GM12891 (cell line): ENCODE data around the gene VAV2.
A peak's percentile ranks its signal among the peaks of the same experiment; 100 is the strongest.
"Not testable (repeated sequence)": the region's sequence is repeated elsewhere in the genome, so short reads cannot be mapped to it uniquely, and the experiment has no call there.

Source experiments
- DNase-seq: peaks from one replicate; pipeline ENCODE4 v3.0.0; 2011; ENCODE audit warnings: low spot score; ENCODE audit not compliant: insufficient read length
- FAIRE-seq: peaks from 2 replicates; lab custom pipeline; 2011; peaks lifted over from hg19 to GRCh38; lab: Jason Lieb, UNC
- PAX5 ChIP-seq: IDR thresholded peaks from 2 replicates; pipeline ENCODE4 v1.6.1; 2011; ENCODE audit warnings: low read length, moderate library complexity, mild to moderate bottlenecking; ENCODE audit not compliant: insufficient read depth, severe bottlenecking
- POLR2A ChIP-seq: IDR thresholded peaks from 2 replicates; pipeline ENCODE4 v1.6.1; 2011; ENCODE audit warnings: low read depth, low read length, control low read depth
- POLR2AphosphoS5 ChIP-seq: IDR thresholded peaks from 2 replicates; pipeline ENCODE4 v1.6.1; 2011; ENCODE audit warnings: low read depth, low read length, control low read depth
- POU2F2 ChIP-seq: IDR thresholded peaks from 2 replicates; pipeline ENCODE4 v1.6.1; 2011; ENCODE audit warnings: low read depth, mild to moderate bottlenecking, control low read depth, low read length, moderate library complexity
- SPI1 ChIP-seq: IDR thresholded peaks from 2 replicates; pipeline ENCODE4 v1.6.1; 2011; ENCODE audit warnings: low read depth, low read length, control low read depth
- TAF1 ChIP-seq: IDR thresholded peaks from 2 replicates; pipeline ENCODE4 v1.6.1; 2011; ENCODE audit warnings: low read depth, low read length, control low read depth

VAV2 gene

GRCh38 chr9:133754688-133755227 is 237.4 kb downstream of the VAV2 start:
- TF ChIP-seq POU2F2, result no peak
- TF ChIP-seq POLR2A, result no peak
- TF ChIP-seq POLR2AphosphoS5, result 0 out of 2 replicates have a peak, but pooled peaks have one; percentile 42
- FAIRE-seq, result no peak

GRCh38 chr9:133754187-133754586 is 237.9 kb downstream of the VAV2 start:
- no peak for FAIRE-seq
- TF ChIP-seq SPI1 (no peak), POLR2A (no peak), POLR2AphosphoS5 (no peak), POU2F2 (no peak), PAX5 (no peak), TAF1 (no peak)
- no peak for DNase-seq

More at GRCh38 chr9:133754688-133755227, 237.4 kb downstream of the VAV2 start:
- DNase-seq, result no peak

- no peak; the same call in 1 of the 2 replicates for TF ChIP-seq POLR2AphosphoS5
- no peak for TF ChIP-seq SPI1
- TF ChIP-seq TAF1, result no peak
- no peak for TF ChIP-seq POU2F2
- TF ChIP-seq PAX5, result no peak
- FAIRE-seq (no peak), DNase-seq (no peak)
Observed at GRCh38 chr9:133752739-133753446, 239.2 kb downstream of the VAV2 start.

GRCh38 chr9:133750982-133751649 is 241.0 kb downstream of the VAV2 start:
- no peak for FAIRE-seq
- no peak for DNase-seq

GRCh38 chr9:133747309-133747708 is 244.8 kb downstream of the VAV2 start:
- TF ChIP-seq POLR2A (no peak), PAX5 (no peak), POU2F2 (no peak), SPI1 (no peak), POLR2AphosphoS5 (no peak), TAF1 (no peak)
- DNase-seq, result no peak

More at GRCh38 chr9:133750982-133751649, 241.0 kb downstream of the VAV2 start:
- TF ChIP-seq PAX5, result no peak
- TF ChIP-seq POLR2AphosphoS5, result no peak; the same call in 1 of the 2 replicates
- no peak for TF ChIP-seq SPI1
- no peak for TF ChIP-seq TAF1
- no peak for TF ChIP-seq POLR2A
- no peak for TF ChIP-seq POU2F2

GRCh38 chr9:133744528-133744927 is 247.6 kb downstream of the VAV2 start:
- DNase-seq, FAIRE-seq: not testable (repeated sequence)

More at GRCh38 chr9:133747309-133747708, 244.8 kb downstream of the VAV2 start:
- no peak for FAIRE-seq

- FAIRE-seq (peak; percentile 94), DNase-seq (peak; percentile 87)
- TF ChIP-seq POU2F2 (no peak), PAX5 (no peak), POLR2A (no peak), POLR2AphosphoS5 (no peak), TAF1 (no peak), SPI1 (no peak)
Observed at GRCh38 chr9:133742849-133743444, 249.2 kb downstream of the VAV2 start.

GRCh38 chr9:133742251-133742650 is 249.9 kb downstream of the VAV2 start:
- FAIRE-seq (no peak), DNase-seq (no peak)
- no peak for TF ChIP-seq TAF1
- no peak for TF ChIP-seq POLR2A
- no peak for TF ChIP-seq SPI1
- TF ChIP-seq POU2F2, result no peak
- no peak for TF ChIP-seq POLR2AphosphoS5
- no peak for TF ChIP-seq PAX5

- FAIRE-seq, result no peak
- TF ChIP-seq POU2F2 (no peak), POLR2AphosphoS5 (no peak), TAF1 (no peak), PAX5 (no peak), SPI1 (no peak), POLR2A (no peak)
- no peak for DNase-seq
Observed at GRCh38 chr9:133741716-133742115, 250.4 kb downstream of the VAV2 start.

GRCh38 chr9:133740911-133741310 is 251.2 kb downstream of the VAV2 start:
- FAIRE-seq (no peak), DNase-seq (no peak)
- TF ChIP-seq POLR2AphosphoS5 (no peak), TAF1 (no peak), PAX5 (no peak), SPI1 (no peak), POU2F2 (no peak), POLR2A (no peak)
